GM23338 (cell line): ENCODE measurements around the gene FASTKD2. TPM values are rescaled to one million over a fixed set of nuclear protein-coding genes. Genes with fewer than 3 reads are reported as not detected.

Experiments
- ATAC-seq: fragments of 200-7000 bp; cut with Tn5 transposase; 3 replicates; pipeline ENCODE4 v1.9.1; 2020
- DNase-seq: peaks from one replicate; pipeline ENCODE4 v3.0.0-alpha.2; 2015; ENCODE audit warnings: low spot score
- H2AFZ ChIP-seq: fragments of 200-600 bp; sonication (generic); 2 replicates; pipeline ENCODE4 v1.8.0; 2016; ENCODE audit warnings: antibody characterized with exemption, mild to moderate bottlenecking, moderate library complexity
- H3F3A ChIP-seq: fragments of 200-600 bp; sonication (generic); replicated peaks from 2 replicates; pipeline ENCODE4 v1.8.0; 2017; ENCODE audit warnings: antibody characterized with exemption, mixed run types, low read depth
- H3K27ac ChIP-seq: fragments of 200-600 bp; sonication (generic); 2 replicates; pipeline ENCODE4 v1.6.1; 2016; ENCODE audit warnings: low read depth
- H3K27me3 ChIP-seq: fragments of 200-600 bp; sonication (generic); 2 replicates; pipeline ENCODE4 v1.8.0; 2016; ENCODE audit warnings: mild to moderate bottlenecking, mixed run types, moderate library complexity; ENCODE audit not compliant: insufficient read depth
- H3K36me3 ChIP-seq: fragments of 200-600 bp; sonication (generic); 2 replicates; pipeline ENCODE4 v1.8.0; 2016; ENCODE audit warnings: mild to moderate bottlenecking; ENCODE audit not compliant: insufficient read depth
- H3K4me1 ChIP-seq: fragments of 200-600 bp; sonication (generic); 2 replicates; pipeline ENCODE4 v1.8.0; 2016; ENCODE audit warnings: mild to moderate bottlenecking, moderate library complexity; ENCODE audit not compliant: insufficient read depth
- H3K4me2 ChIP-seq: fragments of 200-600 bp; sonication (generic); 2 replicates; pipeline ENCODE4 v1.7.1; 2017; ENCODE audit warnings: mixed run types
- H3K4me3 ChIP-seq: fragments of 200-600 bp; sonication (generic); 2 replicates; pipeline ENCODE4 v1.6.1; 2016; ENCODE audit warnings: mixed run types
- H3K79me2 ChIP-seq: fragments of 200-600 bp; sonication (generic); replicated peaks from 2 replicates; pipeline ENCODE4 v1.8.0; 2017; ENCODE audit warnings: mild to moderate bottlenecking; ENCODE audit not compliant: insufficient read depth
- H3K9me2 ChIP-seq: fragments of 200-600 bp; sonication (generic); 2 replicates; pipeline ENCODE4 v1.8.0; 2017; ENCODE audit not compliant: insufficient read depth
- H4K20me1 ChIP-seq: fragments of 200-600 bp; sonication (generic); replicated peaks from 2 replicates; pipeline ENCODE4 v1.8.0; 2017; ENCODE audit warnings: mild to moderate bottlenecking; ENCODE audit not compliant: insufficient read depth
- H3K27ac Mint-ChIP-seq: 2 replicates; pipeline ENCODE4 v1.8.0; 2020; ENCODE audit warnings: inconsistent platforms, mild to moderate bottlenecking, moderate library complexity, mixed read lengths
- H3K27me3 Mint-ChIP-seq: 3 replicates; pipeline ENCODE4 v1.8.0; 2022; ENCODE audit warnings: low read depth, mild to moderate bottlenecking, moderate library complexity, mixed read lengths, inconsistent platforms; ENCODE audit not compliant: insufficient read depth, poor library complexity
- H3K36me3 Mint-ChIP-seq: 3 replicates; pipeline ENCODE4 v1.8.0; 2021; ENCODE audit warnings: low read depth, mild to moderate bottlenecking, inconsistent platforms, moderate library complexity, mixed read lengths
- H3K4me1 Mint-ChIP-seq: 3 replicates; pipeline ENCODE4 v1.8.0; 2020; ENCODE audit warnings: mild to moderate bottlenecking, inconsistent platforms, mixed read lengths
- H3K4me3 Mint-ChIP-seq: 3 replicates; pipeline ENCODE4 v1.8.0; 2021; ENCODE audit warnings: moderate library complexity, mild to moderate bottlenecking, inconsistent platforms, mixed read lengths
- H3K9me3 Mint-ChIP-seq: 3 replicates; pipeline ENCODE4 v1.8.0; 2020; ENCODE audit warnings: moderate library complexity, mild to moderate bottlenecking, inconsistent platforms, mixed read lengths
- CREB1 ChIP-seq: fragments of 250-450 bp; sonication (Bioruptor Pico); IDR thresholded peaks from 2 replicates; pipeline ENCODE4 v1.5.0; 2020; ENCODE audit warnings: low read depth, mild to moderate bottlenecking, moderate library complexity
- EZH2 ChIP-seq: fragments of 200-600 bp; sonication (generic); IDR thresholded peaks from one replicate; pipeline ENCODE4 v1.8.0; 2017; ENCODE audit warnings: antibody characterized with exemption, mild to moderate bottlenecking, low read depth; ENCODE audit not compliant: unreplicated experiment
- NANOG ChIP-seq: IDR thresholded peaks from 2 replicates; pipeline ENCODE4 v1.6.1; 2016; ENCODE audit warnings: antibody characterized with exemption, borderline replicate concordance
- ZNF331 ChIP-seq: fragments of 250-450 bp; sonication (Bioruptor Pico); IDR thresholded peaks from 2 replicates; pipeline ENCODE4 v1.5.0; 2020; ENCODE audit warnings: low read depth, mild to moderate bottlenecking, moderate library complexity
- ZNF462 ChIP-seq: fragments of 250-450 bp; sonication (Bioruptor Pico); IDR thresholded peaks from 2 replicates; pipeline ENCODE4 v1.5.0; 2020; ENCODE audit warnings: mild to moderate bottlenecking, moderate library complexity
- polyA plus RNA-seq: library from polyadenylated mRNA; unstranded; fragments of >200 nt; fragmentation: Nextera tagmentation; extraction: Ambion mirVana; gene quantifications from 2 replicates; pipeline ENCODE4 v1.2.1, GENCODE V29; 2016
- total RNA-seq: library from RNA; depleted of rRNA; stranded (reverse); fragments of >200 nt; shearing (Covaris generic); gene quantifications from 2 replicates; pipeline ENCODE4 v1.2.3, GENCODE V29; 2014
- TF ChIP-seq, protein P1 (sequence below), 2 experiments: fragments of 200-600 bp in 1 of 2; sonication (generic) in 1 of 2; conservative IDR thresholded peaks; 2 replicates each; pipeline versions ENCODE4 v1.5.1 to v1.6.1; 2016 to 2017; ENCODE audit warnings: antibody characterized with exemption in 2 of 2, low read depth in 2 of 2, mild to moderate bottlenecking in 2 of 2, moderate library complexity in 1 of 2
- TF ChIP-seq, protein P2 (sequence below): IDR thresholded peaks from one replicate; pipeline ENCODE4 v1.6.1; 2018; ENCODE audit warnings: antibody characterized with exemption; ENCODE audit not compliant: unreplicated experiment

The FASTKD2 gene
- total and polyA plus RNA-seq, 2 experiments from 2014 or later: 20.5 to 48.7 TPM

- TF ChIP-seq ZNF462: no peak
- TF ChIP-seq, protein P1, sequence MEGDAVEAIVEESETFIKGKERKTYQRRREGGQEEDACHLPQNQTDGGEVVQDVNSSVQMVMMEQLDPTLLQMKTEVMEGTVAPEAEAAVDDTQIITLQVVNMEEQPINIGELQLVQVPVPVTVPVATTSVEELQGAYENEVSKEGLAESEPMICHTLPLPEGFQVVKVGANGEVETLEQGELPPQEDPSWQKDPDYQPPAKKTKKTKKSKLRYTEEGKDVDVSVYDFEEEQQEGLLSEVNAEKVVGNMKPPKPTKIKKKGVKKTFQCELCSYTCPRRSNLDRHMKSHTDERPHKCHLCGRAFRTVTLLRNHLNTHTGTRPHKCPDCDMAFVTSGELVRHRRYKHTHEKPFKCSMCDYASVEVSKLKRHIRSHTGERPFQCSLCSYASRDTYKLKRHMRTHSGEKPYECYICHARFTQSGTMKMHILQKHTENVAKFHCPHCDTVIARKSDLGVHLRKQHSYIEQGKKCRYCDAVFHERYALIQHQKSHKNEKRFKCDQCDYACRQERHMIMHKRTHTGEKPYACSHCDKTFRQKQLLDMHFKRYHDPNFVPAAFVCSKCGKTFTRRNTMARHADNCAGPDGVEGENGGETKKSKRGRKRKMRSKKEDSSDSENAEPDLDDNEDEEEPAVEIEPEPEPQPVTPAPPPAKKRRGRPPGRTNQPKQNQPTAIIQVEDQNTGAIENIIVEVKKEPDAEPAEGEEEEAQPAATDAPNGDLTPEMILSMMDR (conservative IDR thresholded peaks at IDR 0.05; ENCODE audit: low read depth in 2 of 2): no peak
These were observed 27.2 kb downstream of the FASTKD2 start (continued) for GRCh38 chr2:206792645-206793044.

DNA sequence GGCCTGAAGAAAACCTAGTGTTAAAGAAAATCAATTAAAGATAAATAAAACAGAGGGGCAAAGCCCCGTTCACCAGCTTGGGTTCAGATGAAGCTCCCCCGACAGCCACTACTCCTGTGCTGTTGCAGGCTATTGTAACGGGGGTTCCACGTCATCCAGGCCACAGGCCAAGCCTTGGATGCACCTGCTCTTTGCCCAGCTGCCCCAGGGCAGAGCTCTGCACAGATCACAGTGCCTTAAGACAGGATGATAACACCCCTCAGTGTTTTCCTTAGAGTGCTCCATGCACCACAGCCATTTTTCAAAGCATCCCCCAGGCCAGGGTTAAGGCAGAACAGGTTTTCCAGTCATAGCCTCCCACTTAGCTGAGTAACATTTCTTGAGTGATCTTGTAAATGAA, 32.0 kb downstream of the FASTKD2 start:
- ATAC-seq (no peak), DNase-seq (no peak)
- Histone ChIP-seq H4K20me1 (no peaks in the 10 kb centered on the region), H3K36me3 (no peaks in the 10 kb centered on the region), H3K27me3 (no peaks in the 10 kb centered on the region), H3K4me3 (no peak overlapping the region), H3K4me1 (peaks cover 25% of the 10 kb centered on the region), H2AFZ (no peak overlapping the region), H3K4me2 (no peak overlapping the region), H3K79me2 (no peaks in the 10 kb centered on the region), H3K27ac (no peak overlapping the region), H3K9me2 (no peaks in the 10 kb centered on the region), H3F3A (peaks cover 6% of the 10 kb centered on the region; the same call in 1 of the 2 replicates)
- Mint-ChIP-seq H3K4me1 (peaks cover 28% of the 10 kb centered on the region), H3K36me3 (peaks cover 18% of the 10 kb centered on the region; the same call in 2 of the 3 replicates), H3K4me3 (no peak overlapping the region), H3K9me3 (no peaks in the 10 kb centered on the region), H3K27me3 (no peaks in the 10 kb centered on the region), H3K27ac (no peak overlapping the region)
- TF ChIP-seq NANOG (no peak), ZNF331 (CRISPR knock-in tag) (no peak), CREB1 (CRISPR knock-in tag) (no peak), EZH2 (no peak)
- TF ChIP-seq, protein P2, sequence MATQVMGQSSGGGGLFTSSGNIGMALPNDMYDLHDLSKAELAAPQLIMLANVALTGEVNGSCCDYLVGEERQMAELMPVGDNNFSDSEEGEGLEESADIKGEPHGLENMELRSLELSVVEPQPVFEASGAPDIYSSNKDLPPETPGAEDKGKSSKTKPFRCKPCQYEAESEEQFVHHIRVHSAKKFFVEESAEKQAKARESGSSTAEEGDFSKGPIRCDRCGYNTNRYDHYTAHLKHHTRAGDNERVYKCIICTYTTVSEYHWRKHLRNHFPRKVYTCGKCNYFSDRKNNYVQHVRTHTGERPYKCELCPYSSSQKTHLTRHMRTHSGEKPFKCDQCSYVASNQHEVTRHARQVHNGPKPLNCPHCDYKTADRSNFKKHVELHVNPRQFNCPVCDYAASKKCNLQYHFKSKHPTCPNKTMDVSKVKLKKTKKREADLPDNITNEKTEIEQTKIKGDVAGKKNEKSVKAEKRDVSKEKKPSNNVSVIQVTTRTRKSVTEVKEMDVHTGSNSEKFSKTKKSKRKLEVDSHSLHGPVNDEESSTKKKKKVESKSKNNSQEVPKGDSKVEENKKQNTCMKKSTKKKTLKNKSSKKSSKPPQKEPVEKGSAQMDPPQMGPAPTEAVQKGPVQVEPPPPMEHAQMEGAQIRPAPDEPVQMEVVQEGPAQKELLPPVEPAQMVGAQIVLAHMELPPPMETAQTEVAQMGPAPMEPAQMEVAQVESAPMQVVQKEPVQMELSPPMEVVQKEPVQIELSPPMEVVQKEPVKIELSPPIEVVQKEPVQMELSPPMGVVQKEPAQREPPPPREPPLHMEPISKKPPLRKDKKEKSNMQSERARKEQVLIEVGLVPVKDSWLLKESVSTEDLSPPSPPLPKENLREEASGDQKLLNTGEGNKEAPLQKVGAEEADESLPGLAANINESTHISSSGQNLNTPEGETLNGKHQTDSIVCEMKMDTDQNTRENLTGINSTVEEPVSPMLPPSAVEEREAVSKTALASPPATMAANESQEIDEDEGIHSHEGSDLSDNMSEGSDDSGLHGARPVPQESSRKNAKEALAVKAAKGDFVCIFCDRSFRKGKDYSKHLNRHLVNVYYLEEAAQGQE: no peak
